ENCODE measurements around the gene MSRB1.
A peak's percentile ranks its signal among the peaks of the same experiment; 100 is the strongest.
"Not testable (repeated sequence)": the region's sequence is repeated elsewhere in the genome, so short reads cannot be mapped to it uniquely, and the experiment has no call there.

Gene MSRB1

DNA sequence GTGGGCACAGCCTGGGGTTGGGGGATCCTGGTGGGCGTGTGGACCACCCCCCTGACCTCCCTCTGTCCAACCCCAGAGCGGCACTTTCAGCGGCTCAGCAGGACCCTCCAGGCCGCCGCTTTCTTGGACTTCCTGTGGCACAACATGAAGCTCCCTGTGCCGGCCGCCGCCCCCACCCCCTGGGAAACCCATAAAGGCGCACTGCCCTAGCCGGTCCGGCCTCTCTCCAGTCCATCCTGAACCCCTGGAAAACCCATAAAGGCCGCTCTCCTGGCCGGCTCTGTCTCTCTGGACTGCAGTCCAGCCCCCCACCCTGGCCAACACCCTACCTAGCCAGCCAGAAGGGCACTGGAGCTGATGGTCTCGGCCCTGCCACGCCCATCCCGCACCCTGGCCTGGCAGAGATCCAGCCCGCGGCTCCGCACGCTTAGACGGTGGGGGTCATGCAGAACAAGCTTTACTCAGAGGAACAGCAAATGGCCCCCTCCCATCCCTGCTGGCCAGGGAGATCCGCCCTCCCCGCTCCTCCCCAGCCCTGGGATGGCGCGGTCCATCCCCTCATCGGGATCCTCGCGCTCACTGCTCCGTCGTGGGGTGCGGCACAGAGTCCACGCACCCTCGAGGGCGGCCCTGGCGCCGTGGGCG is 35.6 kb upstream of the MSRB1 start:
- no peak for DNase-seq

GRCh38 chr16:1977875-1978268 is 34.9 kb upstream of the MSRB1 start:
- no peak for DNase-seq

DNA sequence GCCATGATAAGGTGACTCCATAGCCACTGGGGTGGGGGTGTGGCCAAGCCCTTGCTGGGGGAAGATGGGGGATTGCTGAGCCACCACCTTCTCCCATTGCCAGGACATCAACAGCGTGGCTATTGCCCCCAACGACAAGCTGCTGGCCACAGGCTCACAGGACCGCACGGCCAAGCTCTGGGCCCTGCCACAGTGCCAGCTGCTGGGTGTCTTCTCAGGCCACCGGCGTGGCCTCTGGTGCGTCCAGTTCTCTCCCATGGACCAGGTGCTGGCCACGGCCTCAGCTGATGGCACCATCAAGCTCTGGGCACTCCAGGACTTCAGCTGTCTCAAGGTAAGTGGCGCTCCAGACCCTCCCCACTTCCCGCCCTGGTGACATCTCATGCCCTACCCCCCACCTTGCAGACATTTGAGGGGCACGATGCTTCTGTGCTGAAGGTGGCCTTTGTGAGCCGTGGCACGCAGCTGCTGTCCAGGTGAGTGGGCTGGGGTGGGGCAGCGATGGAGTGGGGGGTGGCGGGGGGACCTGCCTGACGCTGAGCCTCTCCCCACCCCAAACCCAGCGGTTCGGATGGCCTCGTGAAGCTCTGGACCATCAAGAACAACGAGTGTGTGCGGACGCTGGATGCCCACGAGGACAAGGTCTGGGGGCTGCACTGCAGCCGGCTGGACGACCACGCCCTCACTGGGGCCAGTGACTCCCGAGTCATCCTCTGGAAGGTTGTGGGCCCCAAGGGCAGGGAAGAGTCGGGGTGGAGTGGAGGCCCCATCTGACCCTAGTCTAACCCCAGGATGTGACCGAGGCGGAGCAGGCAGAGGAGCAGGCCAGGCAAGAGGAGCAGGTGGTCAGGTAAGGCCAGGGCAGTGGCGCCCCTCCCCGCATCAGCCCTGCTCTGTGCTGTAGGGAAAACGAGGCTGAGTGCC is 34.2 kb upstream of the MSRB1 start:
- DNase-seq = no peak

GRCh38 chr16:1976216-1976520 is 33.2 kb upstream of the MSRB1 start:
- no peak for DNase-seq

DNA sequence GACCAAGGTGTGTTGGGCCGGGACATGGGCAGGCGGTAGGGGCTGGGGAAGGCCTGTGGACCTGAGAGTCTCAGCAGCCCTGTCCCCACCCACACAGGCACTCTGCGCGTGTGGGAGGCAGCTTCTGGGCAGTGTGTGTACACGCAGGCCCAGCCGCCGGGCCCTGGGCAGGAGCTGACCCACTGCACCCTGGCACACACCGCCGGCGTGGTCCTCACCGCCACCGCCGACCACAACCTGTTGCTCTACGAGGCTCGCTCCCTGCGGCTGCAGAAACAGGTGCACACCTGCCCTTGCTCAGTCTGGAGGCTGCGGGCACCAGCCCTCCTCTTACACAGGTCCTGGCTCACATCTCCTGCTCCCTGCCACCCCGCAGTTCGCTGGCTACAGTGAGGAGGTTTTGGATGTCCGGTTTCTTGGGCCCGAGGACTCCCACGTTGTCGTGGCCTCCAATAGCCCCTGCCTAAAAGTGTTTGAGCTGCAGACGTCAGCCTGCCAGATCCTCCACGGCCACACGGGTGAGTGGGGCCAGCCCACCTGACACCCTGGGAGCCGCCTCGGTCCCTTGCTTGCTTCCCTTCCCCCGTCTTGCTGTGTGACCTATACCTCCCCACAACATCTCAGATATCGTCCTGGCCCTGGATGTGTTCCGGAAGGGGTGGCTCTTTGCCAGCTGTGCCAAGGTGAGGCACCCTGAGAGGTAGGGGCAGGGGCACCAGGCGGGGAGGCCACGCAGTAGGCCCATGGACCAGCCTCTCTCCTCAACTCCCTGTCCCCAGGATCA is 32.6 kb upstream of the MSRB1 start:
- DNase-seq = no peak

DNA sequence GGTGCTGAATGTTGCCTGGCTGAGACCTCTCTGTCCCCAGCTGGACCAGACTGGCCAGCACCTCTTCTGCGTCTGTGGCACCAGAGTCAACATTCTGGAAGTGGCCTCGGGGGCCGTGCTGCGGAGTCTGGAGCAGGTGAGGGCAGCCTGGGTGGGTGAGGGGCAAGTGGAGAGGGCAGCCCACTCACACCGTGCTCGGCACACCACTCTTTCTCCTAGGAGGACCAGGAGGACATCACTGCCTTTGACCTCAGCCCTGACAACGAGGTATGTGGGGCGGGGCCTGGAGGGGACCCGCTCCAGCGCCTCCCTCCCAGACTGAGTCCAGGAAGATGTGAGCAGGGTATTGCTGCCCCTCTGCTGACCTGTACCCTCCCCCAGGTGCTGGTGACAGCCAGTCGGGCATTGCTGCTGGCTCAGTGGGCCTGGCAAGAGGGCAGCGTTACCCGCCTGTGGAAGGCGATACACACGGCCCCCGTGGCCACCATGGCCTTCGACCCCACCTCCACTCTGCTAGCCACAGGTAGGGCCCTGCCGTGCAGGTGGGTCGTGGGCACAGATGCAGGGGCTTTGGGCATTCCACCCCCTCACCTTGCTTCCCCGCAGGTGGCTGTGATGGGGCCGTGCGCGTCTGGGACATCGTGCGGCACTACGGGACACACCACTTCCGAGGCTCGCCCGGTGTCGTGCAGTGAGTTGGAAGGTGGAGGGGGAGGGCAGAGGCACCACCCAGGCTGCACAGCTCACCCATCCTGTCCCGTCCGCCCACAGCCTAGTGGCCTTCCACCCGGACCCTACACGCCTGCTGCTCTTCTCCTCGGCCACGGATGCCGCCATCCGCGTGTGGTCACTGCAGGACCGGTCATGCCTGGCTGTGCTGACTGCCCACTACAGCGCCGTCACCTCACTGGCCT is 31.4 kb upstream of the MSRB1 start:
- no peak for DNase-seq

DNA sequence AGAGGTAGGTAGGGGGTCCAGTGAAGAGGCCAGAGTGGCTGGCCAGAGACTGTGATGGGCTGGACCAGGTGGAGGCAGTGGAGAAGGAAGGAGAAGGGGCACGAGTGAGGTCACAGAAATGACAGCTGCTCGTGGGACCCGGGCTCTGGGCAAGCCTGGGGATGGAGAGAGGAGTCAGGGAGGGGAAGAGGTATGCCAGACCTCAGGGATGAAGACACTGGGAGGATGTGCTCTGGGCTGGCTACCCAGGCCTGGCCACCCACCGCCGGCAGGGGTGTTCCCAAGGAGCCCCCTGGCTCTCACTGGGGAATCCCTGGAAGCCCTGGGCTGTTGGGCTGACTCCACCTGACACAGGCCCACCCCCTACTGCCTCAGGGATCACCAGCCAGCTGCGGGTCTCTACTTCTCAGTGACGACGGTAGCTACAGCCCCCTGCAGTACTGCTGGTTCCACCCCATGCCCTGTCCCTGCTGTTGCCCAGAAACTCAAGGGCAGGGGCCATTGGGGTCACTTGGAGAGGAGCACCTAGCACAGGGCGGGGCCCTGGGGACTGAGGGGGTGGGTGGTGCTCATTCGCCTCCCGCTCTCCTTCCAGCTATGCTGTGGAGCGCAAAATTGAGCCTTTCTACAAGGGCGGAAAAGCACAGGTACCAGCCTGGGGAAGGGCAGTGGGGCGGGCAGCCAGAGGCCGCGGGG is 30.6 kb upstream of the MSRB1 start:
- DNase-seq = no peak

DNA sequence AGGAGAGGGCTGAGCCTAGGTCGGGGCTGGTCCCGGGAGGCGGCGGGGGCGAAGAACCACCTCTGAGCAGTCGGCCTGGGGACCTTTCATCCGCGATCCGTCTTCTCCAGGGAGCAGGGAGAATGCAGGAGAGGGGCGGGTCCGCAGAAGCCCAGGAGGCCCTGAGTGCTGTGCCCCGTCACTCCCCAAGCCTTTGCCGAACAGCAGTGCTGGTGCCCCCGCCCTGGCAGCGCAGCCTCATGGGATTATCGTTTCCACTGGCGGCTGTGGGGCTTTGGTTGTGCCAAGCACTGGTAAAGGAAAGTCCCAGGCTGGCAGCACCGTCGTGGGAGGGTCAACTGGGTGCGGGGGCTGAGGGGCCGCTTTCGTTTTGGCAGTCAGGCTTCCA is 29.5 kb upstream of the MSRB1 start:
- no peak for DNase-seq

- peak; percentile 95 for DNase-seq
Observed at GRCh38 chr16:1971796-1972489, 28.9 kb upstream of the MSRB1 start, which contains the start of gene TBL3. Gene TBL3, plus strand, starts transcription at chr16:1972053. Its CDS starts 112 bp downstream, at chr16:1972165.

DNA sequence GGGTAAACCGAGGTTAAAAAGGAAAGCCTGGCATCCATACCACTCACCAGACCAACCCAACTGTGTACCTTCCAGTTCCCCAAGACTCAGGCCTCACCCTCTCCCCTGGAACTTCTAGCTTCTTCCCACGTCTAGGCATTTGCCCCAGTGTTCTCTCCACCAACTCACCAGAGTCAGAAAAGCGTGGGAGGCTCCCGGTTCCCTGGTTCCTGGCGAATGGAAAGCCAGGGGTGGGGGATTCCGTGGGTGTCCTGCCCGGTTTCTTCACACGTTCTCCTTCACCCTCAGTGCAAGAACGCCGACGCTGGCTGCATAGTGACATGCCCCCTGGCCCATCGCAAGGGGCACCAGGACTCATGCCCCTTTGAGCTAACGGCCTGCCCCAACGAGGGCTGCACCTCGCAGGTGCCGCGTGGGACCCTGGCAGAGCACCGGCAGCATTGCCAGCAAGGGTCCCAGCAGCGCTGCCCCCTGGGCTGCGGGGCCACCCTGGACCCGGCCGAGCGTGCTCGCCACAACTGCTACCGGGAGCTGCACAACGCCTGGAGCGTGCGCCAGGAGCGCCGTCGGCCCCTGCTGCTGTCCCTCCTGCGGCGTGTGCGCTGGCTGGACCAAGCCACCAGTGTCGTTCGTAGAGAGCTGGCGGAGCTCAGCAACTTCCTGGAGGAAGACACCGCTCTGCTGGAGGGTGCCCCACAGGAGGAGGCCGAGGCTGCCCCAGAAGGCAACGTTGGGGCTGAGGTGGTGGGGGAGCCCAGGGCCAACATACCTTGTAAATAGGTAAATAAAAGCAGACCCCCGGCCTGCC is 25.4 kb upstream of the MSRB1 start:
- no peak for DNase-seq

GRCh38 chr16:1966460-1966859 is 23.5 kb upstream of the MSRB1 start, which contains the start of gene RNF151:
Gene RNF151, plus strand, starts transcription at chr16:1966856. Its CDS starts 26 bp downstream, at chr16:1966882.
- no peak for DNase-seq

DNA sequence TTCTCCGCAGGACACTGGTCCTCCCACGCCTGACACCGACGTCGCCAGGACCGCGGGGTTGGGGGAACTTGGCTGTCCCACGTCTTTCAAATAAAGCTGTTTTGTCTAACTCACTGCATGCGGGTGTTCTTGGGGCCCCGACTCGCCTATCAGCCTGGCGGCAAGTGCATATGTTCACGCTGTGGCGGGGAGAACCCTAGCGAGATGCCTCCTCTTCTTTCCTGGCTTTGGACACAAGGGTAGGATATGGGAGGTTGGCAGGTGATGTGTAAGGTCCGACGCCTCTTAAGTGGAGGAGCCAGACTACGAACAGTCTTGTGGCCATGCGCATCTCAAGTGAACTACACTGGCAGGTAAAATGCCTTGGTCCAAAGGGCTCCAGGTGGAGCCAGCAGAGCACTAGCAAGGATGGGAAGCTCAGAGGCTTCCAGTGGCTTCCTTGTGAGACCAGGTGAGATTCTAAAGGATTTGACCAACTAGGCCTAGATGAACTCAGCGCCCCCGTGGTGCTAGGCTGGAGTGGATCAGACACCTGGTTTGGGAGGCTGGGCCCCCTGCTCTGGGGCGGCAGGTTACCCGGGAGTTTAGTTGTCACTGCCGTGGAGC is 22.5 kb upstream of the MSRB1 start:
- DNase-seq = no peak

DNA sequence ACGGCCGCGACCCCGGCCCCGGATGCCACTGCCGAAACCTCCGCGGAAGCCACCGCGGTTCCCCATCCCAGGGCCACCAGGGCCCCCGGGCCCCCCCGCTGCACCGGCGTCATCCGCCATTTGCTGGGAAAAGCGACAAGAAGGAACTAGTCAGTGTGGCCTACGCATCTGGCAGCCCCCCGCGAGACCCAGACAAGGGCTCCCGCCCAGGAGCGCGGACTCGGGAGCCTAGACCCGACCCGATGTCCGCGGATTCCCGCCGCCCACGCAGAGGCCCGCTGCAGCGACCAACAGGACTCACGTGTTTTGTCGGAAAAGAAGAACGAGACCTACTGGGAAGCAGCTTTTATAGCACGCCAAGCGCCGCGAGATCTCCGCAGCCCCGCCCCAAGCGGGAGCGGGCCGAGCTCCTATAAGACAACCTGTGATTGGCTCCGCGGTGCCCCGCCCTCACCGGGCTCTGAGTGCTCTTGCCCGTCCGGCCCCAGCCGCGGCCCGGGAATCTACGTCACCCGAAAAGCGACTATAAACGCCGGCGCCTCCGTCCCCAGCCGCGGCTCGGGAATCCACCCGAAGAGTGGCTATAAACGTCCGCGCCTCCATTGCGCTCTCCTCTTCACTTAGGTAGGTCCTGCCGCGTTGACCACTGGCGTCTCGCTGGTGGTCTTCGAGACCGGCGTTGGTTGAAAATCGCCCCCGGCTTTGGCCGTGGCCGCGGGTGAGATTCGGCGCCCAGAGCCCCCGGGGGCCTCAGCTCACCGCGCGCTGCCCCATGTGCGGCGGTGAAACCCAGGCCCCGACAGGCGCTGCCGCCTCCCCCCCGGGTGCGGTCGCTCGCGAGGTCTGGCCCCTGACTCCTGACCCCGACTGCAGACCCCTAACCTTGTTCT is 21.8 kb upstream of the MSRB1 start, which contains the start of gene RPS2:
Gene RPS2 (minus strand): TSS at position 321 of the 890 bp plus-strand sequence. CDS start 201 bp downstream, at position 120.
- peak; percentile 97 for DNase-seq

- DNase-seq = no peak
Observed at GRCh38 chr16:1963806-1964505, 21.0 kb upstream of the MSRB1 start.

GRCh38 chr16:1962161-1963153 is 19.5 kb upstream of the MSRB1 start:
- DNase-seq = not testable (repeated sequence)

GRCh38 chr16:1961651-1962067 is 18.7 kb upstream of the MSRB1 start:
- DNase-seq = no peak
